ENCODE data around the gene ATN1.
A peak's percentile ranks its signal among the peaks of the same experiment; 100 is the strongest.
"Not testable (repeated sequence)": the region's sequence is repeated elsewhere in the genome, so short reads cannot be mapped to it uniquely, and the experiment has no call there.

ATN1 gene

GRCh38 chr12:6903722-6904121 lies 24.0 kb upstream of the ATN1 start:
- no peak for DNase-seq (ENCODE audit: low read depth, low spot score)

GRCh38 chr12:6904280-6905276 lies 23.2 kb upstream of the ATN1 start, which contains the start of gene LRRC23:
TSS of gene LRRC23 (plus strand) at chr12:6904822. CDS start at chr12:6905634, 812 bp downstream.
- DNase-seq (ENCODE audit: low read depth, low spot score): peak; percentile 89

GRCh38 chr12:6905414-6906040 lies 22.2 kb upstream of the ATN1 start:
- DNase-seq (ENCODE audit: low read depth, low spot score): no peak

- DNase-seq (ENCODE audit: low read depth, low spot score): not testable (repeated sequence)
Observed at GRCh38 chr12:6908141-6908540, 19.6 kb upstream of the ATN1 start.

- no peak for DNase-seq (ENCODE audit: low read depth, low spot score)
Observed at GRCh38 chr12:6909421-6910145, 18.2 kb upstream of the ATN1 start.

- no peak for DNase-seq (ENCODE audit: low read depth, low spot score)
Observed at GRCh38 chr12:6912164-6912935, 15.4 kb upstream of the ATN1 start.

GRCh38 chr12:6914246-6914946 lies 13.4 kb upstream of the ATN1 start, which contains the start of gene ENO2:
TSS of gene ENO2 (plus strand) at chr12:6914580. CDS start at chr12:6915833, 1,253 bp downstream.
- no peak for DNase-seq (ENCODE audit: low read depth, low spot score)

- DNase-seq (ENCODE audit: low read depth, low spot score): no peak
Observed at GRCh38 chr12:6914947-6915788, 12.6 kb upstream of the ATN1 start.

GRCh38 chr12:6915789-6916285 lies 11.9 kb upstream of the ATN1 start:
- DNase-seq (ENCODE audit: low read depth, low spot score): no peak

- no peak for DNase-seq (ENCODE audit: low read depth, low spot score)
Observed at GRCh38 chr12:6916426-6917200, 11.1 kb upstream of the ATN1 start.

- DNase-seq (ENCODE audit: low read depth, low spot score): no peak
Observed at GRCh38 chr12:6917491-6918231, 10.1 kb upstream of the ATN1 start.

GRCh38 chr12:6919588-6919987 lies 8.2 kb upstream of the ATN1 start:
- no peak for DNase-seq (ENCODE audit: low read depth, low spot score)

- no peak for DNase-seq (ENCODE audit: low read depth, low spot score)
Observed at GRCh38 chr12:6921539-6921938, 6.2 kb upstream of the ATN1 start.

- DNase-seq (ENCODE audit: low read depth, low spot score): no peak
Observed at GRCh38 chr12:6921996-6922946, 5.5 kb upstream of the ATN1 start.

GRCh38 chr12:6923003-6923732 lies 4.6 kb upstream of the ATN1 start:
- DNase-seq (ENCODE audit: low read depth, low spot score): no peak

- no peak for DNase-seq (ENCODE audit: low read depth, low spot score)
Observed at GRCh38 chr12:6923851-6924250, 3.9 kb upstream of the ATN1 start.
